K562 (cell line): ENCODE results near the gene WSCD2. TPM values are rescaled to one million over a fixed set of nuclear protein-coding genes. Genes with fewer than 3 reads are reported as not detected.

Experiments used
- ATAC-seq: fragments of 200-7000 bp; cut with Tn5 transposase; 3 replicates; pipeline ENCODE4 v1.9.1; 2020; ENCODE audit warnings: moderate library complexity
- BruUV-seq: library from RNA; stranded (reverse); fragments of 400-500 nt; replicated peaks from 2 replicates; lab custom pipeline; 2021; lab: Mats Ljungman, UMichigan
- CTCF ChIA-PET: fragments of 300-600 bp; formaldehyde crosslinking; extraction: SDS; loops from one replicate; lab custom pipeline; 2021; ENCODE audit warnings: low intra/inter-chr PET ratio; lab: Yijun Ruan, JAX
- POLR2A ChIA-PET: fragments of 300-600, 350-650 bp; sonication (Branson Sonifier 250); formaldehyde crosslinking; extraction: SDS; loops from one replicate; lab custom pipeline; 2021; ENCODE audit warnings: antibody characterized with exemption, inconsistent platforms; lab: Yijun Ruan, JAX
- DNase-seq, 4 experiments: peaks; one replicate each; pipeline versions ENCODE4 v3.0.0 to v3.0.0-alpha.2; 2011 to 2018; ENCODE audit warnings: low spot score in 3 of 4, mixed read lengths in 3 of 4; ENCODE audit errors: extremely low read depth in 1 of 4
- FAIRE-seq: peaks from 2 replicates; lab custom pipeline; 2011; peaks lifted over from hg19 to GRCh38; lab: Jason Lieb, UNC
- H2AFZ ChIP-seq: 2 replicates; pipeline ENCODE4 v1.6.0; 2011; ENCODE audit warnings: low read depth, low read length, control low read depth, inconsistent platforms
- H3K27ac ChIP-seq: fragments of 200-600 bp; 3 replicates; pipeline ENCODE4 v1.8.0; 2011; ENCODE audit warnings: low read depth, mild to moderate bottlenecking, control low read depth, inconsistent platforms, low read length, moderate library complexity, mixed read lengths; ENCODE audit errors: extremely low read depth
- H3K27me3 ChIP-seq, 2 experiments: fragments of 300-600 bp in 1 of 2; 2 replicates in 1 of 2; 3 replicates in 1 of 2; pipeline versions ENCODE4 v1.6.0 to v1.8.0; 2011; ENCODE audit warnings: inconsistent platforms in 2 of 2, low read length in 2 of 2, mild to moderate bottlenecking in 1 of 2, mixed read lengths in 1 of 2, moderate library complexity in 1 of 2; ENCODE audit not compliant: control insufficient read depth in 2 of 2, insufficient read depth in 2 of 2
- H3K36me3 ChIP-seq: fragments of 300-600 bp; 3 replicates; pipeline ENCODE4 v1.8.0; 2011; ENCODE audit warnings: mild to moderate bottlenecking, low read length, inconsistent platforms; ENCODE audit not compliant: control insufficient read depth, insufficient read depth
- H3K4me1 ChIP-seq, 2 experiments: fragments of 200-600 bp in 1 of 2; replicated peaks in 1 of 2; 2 replicates in 1 of 2; 3 replicates in 1 of 2; pipeline versions ENCODE4 v1.5.1 to v1.8.0; 2011; ENCODE audit warnings: inconsistent platforms in 2 of 2, low read length in 2 of 2, mild to moderate bottlenecking in 1 of 2, mixed read lengths in 1 of 2, moderate library complexity in 1 of 2; ENCODE audit not compliant: control insufficient read depth in 2 of 2, insufficient read depth in 2 of 2
- H3K4me2 ChIP-seq: 2 replicates; pipeline ENCODE4 v1.6.1; 2011; ENCODE audit warnings: low read length, control low read depth, inconsistent platforms, mixed read lengths; ENCODE audit not compliant: insufficient read depth
- H3K4me3 ChIP-seq: fragments of 200-600 bp; sonication (generic), shearing (Covaris generic); 2 replicates; pipeline ENCODE4 v1.5.1; 2016; ENCODE audit warnings: control low read depth, inconsistent platforms
- H3K79me2 ChIP-seq: fragments of 200-600 bp; 3 replicates; pipeline ENCODE4 v1.8.0; 2011; ENCODE audit warnings: low read length, inconsistent platforms; ENCODE audit not compliant: control insufficient read depth, insufficient read depth
- H3K9ac ChIP-seq, 2 experiments: 2 replicates each; pipeline versions ENCODE4 v1.6.0 to v1.6.1; 2011; ENCODE audit warnings: low read depth in 2 of 2, low read length in 2 of 2, control low read depth in 1 of 2, inconsistent platforms in 1 of 2, mild to moderate bottlenecking in 1 of 2, mixed read lengths in 1 of 2; ENCODE audit not compliant: insufficient read depth in 1 of 2
- H3K9me1 ChIP-seq: one replicate; pipeline ENCODE4 v1.6.0; 2011; ENCODE audit warnings: inconsistent platforms, mild to moderate bottlenecking, low read length, moderate library complexity; ENCODE audit not compliant: control insufficient read depth, insufficient read depth
- H3K9me3 ChIP-seq: replicated peaks from 2 replicates; pipeline ENCODE4 v1.5.1; 2011; ENCODE audit warnings: low read depth, low read length, inconsistent platforms; ENCODE audit not compliant: control insufficient read depth, insufficient read depth
- H4K20me1 ChIP-seq: replicated peaks from 2 replicates; pipeline ENCODE4 v1.6.1; 2011; ENCODE audit warnings: low read length, inconsistent platforms, mixed read lengths; ENCODE audit not compliant: control insufficient read depth, insufficient read depth
- CHCHD3 ChIP-seq: fragments of 250-450 bp; sonication (Bioruptor Pico); IDR thresholded peaks from 2 replicates; pipeline ENCODE4 v2.1.2; 2022; ENCODE audit warnings: mild to moderate bottlenecking
- E2F3 ChIP-seq: fragments of 250-450 bp; sonication (Bioruptor Pico); IDR thresholded peaks from 2 replicates; pipeline ENCODE4 v1.4.0; 2020; ENCODE audit warnings: mild to moderate bottlenecking
- FOSL1 ChIP-seq: fragments of 200-800 bp; sonication (Bioruptor generic); conservative IDR thresholded peaks from 2 replicates; pipeline ENCODE4 v1.6.1; 2016; ENCODE audit warnings: missing genetic modification characterization, missing compliant biosample characterization
- FOXJ2 ChIP-seq: fragments of 200-800 bp; sonication (Bioruptor generic); IDR thresholded peaks from 2 replicates; pipeline ENCODE4 v1.6.1; 2016; ENCODE audit warnings: missing genetic modification characterization, missing compliant biosample characterization
- FUS ChIP-seq: fragments of 200-400 bp; formaldehyde crosslinking; optimal IDR thresholded peaks from 2 replicates; pipeline ENCODE3; 2017; ENCODE audit warnings: low read depth, low read length
- HDAC1 ChIP-seq, 2 experiments: fragments of 450-650 bp; IDR thresholded peaks; 2 replicates each; pipeline ENCODE4 v1.6.1; 2016 to 2017; ENCODE audit warnings: inconsistent platforms in 1 of 2, mild to moderate bottlenecking in 1 of 2, moderate library complexity in 1 of 2
- KHSRP ChIP-seq: fragments of 450-650 bp; IDR thresholded peaks from 2 replicates; pipeline ENCODE4 v1.6.1; 2017
- KLF16 ChIP-seq: IDR thresholded peaks from 2 replicates; pipeline ENCODE4 v1.6.1; 2016; ENCODE audit warnings: antibody characterized with exemption
- PRMT5 ChIP-seq: sonication (generic); formaldehyde crosslinking; IDR thresholded peaks from 2 replicates; pipeline ENCODE4 v1.5.0; 2020; ENCODE audit warnings: missing genetic modification reagents
- RBBP5 ChIP-seq: fragments of 200-600 bp; sonication (generic); IDR thresholded peaks from 2 replicates; pipeline ENCODE4 v1.6.1; 2012; ENCODE audit warnings: borderline replicate concordance, mild to moderate bottlenecking, low read length, control low read depth, inconsistent platforms; ENCODE audit not compliant: insufficient read depth, poor library complexity, severe bottlenecking
- SREBF2 ChIP-seq: sonication (generic); formaldehyde crosslinking; IDR thresholded peaks from 2 replicates; pipeline ENCODE4 v1.4.0; 2020; ENCODE audit warnings: mild to moderate bottlenecking, missing genetic modification reagents
- ZNF551 ChIP-seq: fragments of 250-450 bp; sonication (Bioruptor Pico); IDR thresholded peaks from 2 replicates; pipeline ENCODE4 v1.5.0; 2021; ENCODE audit warnings: mild to moderate bottlenecking, moderate library complexity
- WGBS: fragments of 100-300 bp; shearing (Covaris generic); methylation state at CpG from one replicate; pipeline ENCODE4 v1.1.6; 2016; ENCODE audit warnings: low coverage, mixed read lengths; ENCODE audit not compliant: insufficient coverage; ENCODE audit errors: missing lambda C conversion rate; 5-methylcytosine and 5-hydroxymethylcytosine counted together
- in situ Hi-C: fragments of 300-500 bp; cut with MboI; formaldehyde crosslinking; loops from 4 replicates; pipeline ENCODE4 v1.15.0; 2018; ENCODE audit warnings: inconsistent platforms, mixed read lengths
- intact Hi-C: fragments of 100-400 bp; cut with micrococcal nuclease; formaldehyde crosslinking; loops from 2 replicates; pipeline ENCODE4 v1.14.2; 2022
- polyA plus RNA-seq, 8 experiments: library from polyadenylated mRNA; depleted of rRNA in 4 of 8; stranded (reverse) in 5 of 8; unstranded in 3 of 8; fragments of >200 nt; fragmentation: Nextera tagmentation in 2 of 8; fragmentation: Illumina TruSeq in 1 of 8; extraction: Ambion mirVana in 2 of 8; extraction: Trizol in 1 of 8; gene quantifications; 2 replicates each; pipeline versions ENCODE4 v1.2.1 to v1.2.3, GENCODE V29; 2011 to 2014; ENCODE audit warnings: inconsistent platforms in 1 of 8, missing spikeins in 1 of 8
- total RNA-seq, 7 experiments: library from RNA; depleted of rRNA in 6 of 7; stranded (reverse); fragments of >200 nt in 6 of 7; fragmentation: Illumina TruSeq in 2 of 7; extraction: Trizol in 2 of 7; gene quantifications; 2 replicates each; pipeline versions ENCODE4 v1.2.1 to v1.2.3, GENCODE V29; 2011 to 2021; ENCODE audit warnings: low replicate concordance in 1 of 7
- TF ChIP-seq, protein P1 (sequence below): fragments of 200-400 bp; formaldehyde crosslinking; IDR thresholded peaks from 2 replicates; pipeline ENCODE4 v1.6.1; 2017; ENCODE audit warnings: mild to moderate bottlenecking, low read depth, low read length, moderate library complexity

Gene WSCD2
- total and polyA plus RNA-seq, 9 of the 15 experiments (the other 6 are each of a cell fraction or from before 2014, with no cell fraction given) = 0.72 to 14.1 (median 4.0) TPM

DNA sequence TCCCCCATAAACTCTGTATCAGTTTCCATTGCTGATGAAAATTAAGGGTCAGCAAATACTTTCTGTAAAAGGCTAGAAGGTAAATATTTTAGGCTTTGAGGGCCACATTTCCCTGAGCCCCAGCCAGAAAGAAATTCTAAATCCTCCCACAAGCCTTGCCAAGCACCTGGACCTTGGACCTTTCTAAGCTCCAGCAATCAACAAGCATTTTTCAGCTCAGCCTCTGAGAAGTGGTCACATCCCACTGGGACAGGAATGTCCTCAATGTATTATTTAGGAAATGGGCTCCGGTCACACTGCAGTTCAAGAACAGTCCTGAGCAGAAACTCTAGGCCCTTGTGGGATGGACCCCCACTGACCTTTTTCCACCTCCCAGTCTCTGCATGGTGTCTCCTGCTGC, 55.9 kb downstream of the WSCD2 start:
- H3K9ac ChIP-seq = no peak overlapping the region
- ATAC-seq (no peak), FAIRE-seq (no peak), DNase-seq (no peak)
- H3K4me3 ChIP-seq = no peak overlapping the region
- no peaks in the 10 kb centered on the region for H3K79me2 ChIP-seq
- H3K4me2 ChIP-seq = no peak overlapping the region
- CTCF ChIA-PET = no interaction called here
- H3K4me1 ChIP-seq = no peaks in the 10 kb centered on the region
- BruUV-seq = no TSS peak
- TF ChIP-seq KHSRP = no peak
- no peak for TF ChIP-seq PRMT5 (CRISPR knock-in tag)
- no peak for TF ChIP-seq FUS
- TF ChIP-seq, protein P1, sequence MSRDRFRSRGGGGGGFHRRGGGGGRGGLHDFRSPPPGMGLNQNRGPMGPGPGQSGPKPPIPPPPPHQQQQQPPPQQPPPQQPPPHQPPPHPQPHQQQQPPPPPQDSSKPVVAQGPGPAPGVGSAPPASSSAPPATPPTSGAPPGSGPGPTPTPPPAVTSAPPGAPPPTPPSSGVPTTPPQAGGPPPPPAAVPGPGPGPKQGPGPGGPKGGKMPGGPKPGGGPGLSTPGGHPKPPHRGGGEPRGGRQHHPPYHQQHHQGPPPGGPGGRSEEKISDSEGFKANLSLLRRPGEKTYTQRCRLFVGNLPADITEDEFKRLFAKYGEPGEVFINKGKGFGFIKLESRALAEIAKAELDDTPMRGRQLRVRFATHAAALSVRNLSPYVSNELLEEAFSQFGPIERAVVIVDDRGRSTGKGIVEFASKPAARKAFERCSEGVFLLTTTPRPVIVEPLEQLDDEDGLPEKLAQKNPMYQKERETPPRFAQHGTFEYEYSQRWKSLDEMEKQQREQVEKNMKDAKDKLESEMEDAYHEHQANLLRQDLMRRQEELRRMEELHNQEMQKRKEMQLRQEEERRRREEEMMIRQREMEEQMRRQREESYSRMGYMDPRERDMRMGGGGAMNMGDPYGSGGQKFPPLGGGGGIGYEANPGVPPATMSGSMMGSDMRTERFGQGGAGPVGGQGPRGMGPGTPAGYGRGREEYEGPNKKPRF = no peak
- no peak for TF ChIP-seq FOXJ2 (tag)
- no peak for TF ChIP-seq KLF16
- no peak for TF ChIP-seq E2F3 (CRISPR knock-in tag)
- TF ChIP-seq RBBP5 = no peak
- TF ChIP-seq ZNF551 (CRISPR knock-in tag) = no peak
- TF ChIP-seq FOSL1 (tag) = no peak
- no peak for TF ChIP-seq SREBF2 (CRISPR knock-in tag)
- TF ChIP-seq CHCHD3 (CRISPR knock-in tag) = no peak
- TF ChIP-seq HDAC1 (IDR thresholded peaks at IDR 0.05) = no peak
- in situ Hi-C loops = no loop called here
- WGBS = 24% methylated on average over 1 of the region's 1 CpG
- H3K36me3 ChIP-seq = no peaks in the 10 kb centered on the region
- peaks cover 0 to 5% of the 10 kb centered on the region in 2 experiments; a peak in 2 of 5 replicates for H3K27me3 ChIP-seq
- POLR2A ChIA-PET = interaction anchor here (0.7 to 1.9 kb wide), 2 partner anchors 10 to 20 kb away, joined by 3 to 4 read pairs; no protein-coding TSS in a partner anchor
- peaks cover 8% of the 10 kb centered on the region; the same call in 1 of the 2 replicates for H4K20me1 ChIP-seq
- no peak overlapping the region for H3K27ac ChIP-seq
- H2AFZ ChIP-seq = no peak overlapping the region
- H3K9me1 ChIP-seq = no peaks in the 10 kb centered on the region
- no peaks in the 10 kb centered on the region for H3K9me3 ChIP-seq
- intact Hi-C loops = no loop called here
